Ishikawa (cell line): ENCODE measurements around the gene FGL2.

ENCODE experiments used
- CEBPB ChIP-seq: IDR thresholded peaks from 2 replicates; pipeline ENCODE4 v1.6.1; 2012
- CREB1 ChIP-seq: IDR thresholded peaks from 2 replicates; pipeline ENCODE4 v1.6.1; 2012; ENCODE audit warnings: low read depth
- EGR1 ChIP-seq: IDR thresholded peaks from 2 replicates; pipeline ENCODE4 v1.6.1; 2012
- EP300 ChIP-seq: IDR thresholded peaks from 2 replicates; pipeline ENCODE4 v1.6.1; 2012; ENCODE audit warnings: borderline replicate concordance
- FOXM1 ChIP-seq: IDR thresholded peaks from 2 replicates; pipeline ENCODE4 v1.6.1; 2012; ENCODE audit warnings: low read depth, borderline replicate concordance
- MAX ChIP-seq: IDR thresholded peaks from 2 replicates; pipeline ENCODE4 v1.6.1; 2012
- NFIC ChIP-seq: IDR thresholded peaks from 2 replicates; pipeline ENCODE4 v1.6.1; 2012
- RAD21 ChIP-seq: IDR thresholded peaks from 2 replicates; pipeline ENCODE4 v1.6.1; 2012; ENCODE audit warnings: low read depth
- REST ChIP-seq: IDR thresholded peaks from 2 replicates; pipeline ENCODE4 v1.6.1; 2012; ENCODE audit warnings: low read depth, mild to moderate bottlenecking
- TAF1 ChIP-seq: IDR thresholded peaks from 2 replicates; pipeline ENCODE4 v1.6.1; 2012; ENCODE audit warnings: low read depth, mild to moderate bottlenecking
- TCF12 ChIP-seq: IDR thresholded peaks from 2 replicates; pipeline ENCODE4 v1.6.1; 2012; ENCODE audit warnings: low read depth
- TEAD4 ChIP-seq: IDR thresholded peaks from 2 replicates; pipeline ENCODE4 v1.6.1; 2012
- USF1 ChIP-seq: IDR thresholded peaks from 2 replicates; pipeline ENCODE4 v1.6.1; 2012
- YY1 ChIP-seq: IDR thresholded peaks from 2 replicates; pipeline ENCODE4 v1.6.1; 2012; ENCODE audit warnings: low read depth
- ZBTB7A ChIP-seq: IDR thresholded peaks from 2 replicates; pipeline ENCODE4 v1.6.1; 2012; ENCODE audit warnings: low read depth

The FGL2 gene

GRCh38 chr7:77199013-77199966, at the start of gene FGL2:
Gene FGL2 (minus strand): TSS chr7:77199819. CDS start chr7:77199793, 26 bp downstream.
- TF ChIP-seq EP300 (no peak), USF1 (no peak), TAF1 (no peak), RAD21 (no peak), CEBPB (no peak), REST (no peak), NFIC (no peak), TCF12 (no peak), TEAD4 (no peak), EGR1 (no peak), FOXM1 (no peak), MAX (no peak), ZBTB7A (no peak), CREB1 (no peak), YY1 (no peak)

GRCh38 chr7:77248154-77248553, 48.5 kb upstream of the FGL2 start:
- TF ChIP-seq REST (no peak), YY1 (no peak), MAX (no peak), TEAD4 (no peak), FOXM1 (no peak), ZBTB7A (no peak), RAD21 (no peak), EGR1 (no peak), CREB1 (no peak), NFIC (no peak), USF1 (no peak), TAF1 (no peak), TCF12 (no peak), EP300 (no peak), CEBPB (no peak)

GRCh38 chr7:77247206-77247850, 47.7 kb upstream of the FGL2 start:
- TF ChIP-seq CEBPB (no peak), TCF12 (no peak), USF1 (no peak), TAF1 (no peak), ZBTB7A (no peak), RAD21 (peak; percentile 89), YY1 (peak; percentile 28; the same call in 1 of the 2 replicates), EGR1 (no peak), EP300 (no peak), MAX (no peak)

GRCh38 chr7:77246026-77246640, 46.5 kb upstream of the FGL2 start:
- TF ChIP-seq TAF1 (no peak), NFIC (no peak)
